ENCODE measurements around the gene CCDC188. TPM values are rescaled to one million over a fixed set of nuclear protein-coding genes. Genes with fewer than 3 reads are reported as not detected.

Gene CCDC188
- total RNA-seq, 2 donors from 2014 or later, result not detected

DNA sequence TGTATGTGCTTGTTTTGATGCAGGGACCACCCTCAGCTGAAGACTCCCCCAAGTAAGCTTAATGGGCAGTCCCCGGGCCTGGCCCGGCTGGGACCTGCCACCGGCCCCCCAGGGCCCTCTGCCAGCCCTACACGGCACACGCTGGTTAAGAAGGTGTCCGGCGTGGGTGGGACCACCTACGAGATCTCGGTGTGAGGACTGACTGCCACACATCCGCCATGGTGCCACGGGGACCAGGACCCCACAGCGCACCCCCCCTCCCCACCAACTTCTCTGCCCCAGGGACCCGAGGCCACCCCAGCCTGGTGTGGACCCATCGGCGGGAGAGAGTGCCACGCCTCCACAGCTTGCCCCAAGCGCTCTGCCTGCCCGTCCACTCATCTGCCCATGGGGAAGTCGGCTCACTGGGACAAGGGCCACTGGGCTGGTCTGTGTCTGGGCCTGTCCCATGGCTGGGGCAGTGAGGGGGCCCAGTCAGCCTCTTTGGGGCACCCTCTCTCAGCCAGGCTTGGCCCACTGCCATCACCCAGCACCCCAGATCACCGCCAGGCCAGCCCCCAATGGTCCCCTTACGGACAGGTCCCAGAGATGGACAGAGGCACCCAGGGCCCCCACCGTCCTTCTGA, 5.5 kb downstream of the CCDC188 start:
- ATAC-seq (ENCODE audit: insufficient number of reproducible peaks, low FRiP score, low read depth), result no peak

DNA sequence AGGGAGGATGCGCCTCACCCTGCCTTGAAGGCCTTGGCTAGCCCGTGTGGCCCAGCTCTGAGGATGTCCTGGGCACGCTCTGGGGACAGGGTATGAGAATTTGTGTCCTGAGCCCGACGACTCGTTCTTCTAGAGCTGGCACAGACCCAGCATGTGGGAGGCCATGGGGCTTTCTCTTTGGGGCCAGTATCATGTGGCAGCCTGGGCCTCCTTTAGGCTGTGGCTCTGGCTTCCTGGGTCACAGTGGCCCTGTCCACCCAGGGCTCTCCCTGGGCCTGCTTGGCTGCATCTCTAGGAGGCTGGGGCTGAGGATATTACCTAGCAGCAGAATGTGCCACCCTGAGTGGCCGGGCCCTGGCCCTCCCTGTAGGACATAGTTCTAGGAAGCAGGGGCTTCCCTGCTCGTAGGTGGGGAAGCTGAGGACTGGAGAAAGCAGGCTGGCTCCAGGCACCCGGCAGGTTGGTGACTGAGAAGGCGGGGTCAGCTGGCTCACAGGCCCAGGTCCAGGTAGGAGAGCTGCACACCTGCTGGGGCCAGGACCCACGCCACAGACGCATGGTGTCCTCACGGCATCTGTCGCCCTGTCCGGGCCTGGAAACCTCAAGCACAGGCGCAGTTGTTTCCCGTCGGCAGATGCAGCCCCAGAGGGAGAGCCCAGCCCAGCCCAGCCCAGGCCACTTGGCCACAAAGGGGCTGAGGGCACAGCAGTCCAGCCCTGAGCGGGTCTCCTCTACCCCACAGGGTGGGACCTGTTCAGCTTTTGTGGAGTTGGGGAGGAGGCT, 6.8 kb downstream of the CCDC188 start:
- no peak for ATAC-seq (ENCODE audit: insufficient number of reproducible peaks, low FRiP score, low read depth)
- Histone ChIP-seq H3K27me3 (replicated peaks; ENCODE audit: insufficient read depth) (no peaks in the 10 kb centered on the region), H3K36me3 (peaks cover 4% of the 10 kb centered on the region), H3K27ac (no peak overlapping the region), H3K4me3 (no peak overlapping the region), H3K4me1 (ENCODE audit: control insufficient read depth in 1 of 2, low read depth in 2 of 2) (peaks cover 0 to 4% of the 10 kb centered on the region in 2 donors), H3K9me3 (no peaks in the 10 kb centered on the region)
- no peak for DNase-seq (ENCODE audit: low spot score)
- TF ChIP-seq, protein P1, sequence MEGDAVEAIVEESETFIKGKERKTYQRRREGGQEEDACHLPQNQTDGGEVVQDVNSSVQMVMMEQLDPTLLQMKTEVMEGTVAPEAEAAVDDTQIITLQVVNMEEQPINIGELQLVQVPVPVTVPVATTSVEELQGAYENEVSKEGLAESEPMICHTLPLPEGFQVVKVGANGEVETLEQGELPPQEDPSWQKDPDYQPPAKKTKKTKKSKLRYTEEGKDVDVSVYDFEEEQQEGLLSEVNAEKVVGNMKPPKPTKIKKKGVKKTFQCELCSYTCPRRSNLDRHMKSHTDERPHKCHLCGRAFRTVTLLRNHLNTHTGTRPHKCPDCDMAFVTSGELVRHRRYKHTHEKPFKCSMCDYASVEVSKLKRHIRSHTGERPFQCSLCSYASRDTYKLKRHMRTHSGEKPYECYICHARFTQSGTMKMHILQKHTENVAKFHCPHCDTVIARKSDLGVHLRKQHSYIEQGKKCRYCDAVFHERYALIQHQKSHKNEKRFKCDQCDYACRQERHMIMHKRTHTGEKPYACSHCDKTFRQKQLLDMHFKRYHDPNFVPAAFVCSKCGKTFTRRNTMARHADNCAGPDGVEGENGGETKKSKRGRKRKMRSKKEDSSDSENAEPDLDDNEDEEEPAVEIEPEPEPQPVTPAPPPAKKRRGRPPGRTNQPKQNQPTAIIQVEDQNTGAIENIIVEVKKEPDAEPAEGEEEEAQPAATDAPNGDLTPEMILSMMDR (IDR thresholded peaks at IDR 0.05), result no peak

More for the DNA sequence above, 5.5 kb downstream of the CCDC188 start:
- Histone ChIP-seq H3K4me1 (ENCODE audit: control insufficient read depth in 1 of 2, low read depth in 2 of 2) (peaks cover 0 to 4% of the 10 kb centered on the region in 2 donors), H3K27ac (no peak overlapping the region), H3K4me3 (no peak overlapping the region), H3K36me3 (no peaks in the 10 kb centered on the region), H3K27me3 (replicated peaks; ENCODE audit: insufficient read depth) (no peaks in the 10 kb centered on the region), H3K9me3 (no peaks in the 10 kb centered on the region)
- TF ChIP-seq, protein P1 (IDR thresholded peaks at IDR 0.05), result no peak
- DNase-seq (ENCODE audit: low spot score), result no peak

DNA sequence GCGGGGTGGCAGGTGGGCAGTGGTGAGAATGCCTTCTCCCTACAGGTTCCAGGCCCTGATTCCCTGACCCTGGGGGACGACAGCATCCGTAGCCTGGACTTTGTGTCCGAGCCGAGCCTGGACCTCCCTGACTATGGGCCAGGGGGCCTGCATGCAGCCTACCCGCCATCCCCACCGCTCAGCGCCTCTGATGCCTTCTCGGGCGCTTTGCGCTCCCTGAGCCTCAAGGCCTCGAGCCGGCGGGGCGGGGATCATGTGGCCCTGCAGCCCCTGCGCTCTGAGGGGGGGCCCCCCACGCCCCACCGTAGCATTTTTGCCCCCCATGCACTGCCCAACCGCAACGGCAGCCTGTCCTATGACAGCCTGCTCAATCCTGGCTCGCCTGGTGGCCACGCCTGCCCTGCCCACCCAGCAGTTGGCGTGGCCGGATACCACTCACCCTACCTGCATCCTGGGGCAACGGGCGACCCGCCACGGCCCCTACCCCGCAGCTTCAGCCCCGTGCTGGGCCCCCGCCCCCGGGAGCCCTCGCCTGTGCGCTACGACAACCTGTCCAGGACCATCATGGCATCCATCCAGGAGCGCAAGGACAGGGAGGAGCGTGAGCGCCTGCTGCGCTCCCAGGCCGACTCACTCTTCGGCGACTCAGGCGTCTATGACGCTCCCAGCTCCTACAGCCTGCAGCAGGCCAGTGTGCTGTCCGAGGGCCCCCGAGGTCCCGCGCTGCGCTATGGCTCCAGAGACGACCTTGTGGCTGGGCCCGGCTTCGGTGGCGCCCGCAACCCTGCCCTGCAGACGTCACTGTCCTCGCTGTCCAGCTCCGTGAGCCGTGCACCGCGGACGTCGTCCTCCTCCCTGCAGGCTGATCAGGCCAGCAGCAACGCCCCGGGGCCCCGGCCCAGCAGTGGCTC, 7.9 kb downstream of the CCDC188 start:
- H3K36me3 ChIP-seq, result peaks cover 4% of the 10 kb centered on the region
- TF ChIP-seq, protein P1 (IDR thresholded peaks at IDR 0.05), result no peak
- H3K4me1 ChIP-seq (ENCODE audit: control insufficient read depth in 1 of 2, low read depth in 2 of 2), result peaks cover 3 to 10% of the 10 kb centered on the region in 2 donors
- H3K27ac ChIP-seq, result no peak overlapping the region
- ATAC-seq (ENCODE audit: insufficient number of reproducible peaks, low FRiP score, low read depth), result no peak
- no peaks in the 10 kb centered on the region for H3K27me3 ChIP-seq (replicated peaks; ENCODE audit: insufficient read depth)
- H3K9me3 ChIP-seq, result no peaks in the 10 kb centered on the region
- no peak overlapping the region for H3K4me3 ChIP-seq
- no peak for DNase-seq (ENCODE audit: low spot score)

DNA sequence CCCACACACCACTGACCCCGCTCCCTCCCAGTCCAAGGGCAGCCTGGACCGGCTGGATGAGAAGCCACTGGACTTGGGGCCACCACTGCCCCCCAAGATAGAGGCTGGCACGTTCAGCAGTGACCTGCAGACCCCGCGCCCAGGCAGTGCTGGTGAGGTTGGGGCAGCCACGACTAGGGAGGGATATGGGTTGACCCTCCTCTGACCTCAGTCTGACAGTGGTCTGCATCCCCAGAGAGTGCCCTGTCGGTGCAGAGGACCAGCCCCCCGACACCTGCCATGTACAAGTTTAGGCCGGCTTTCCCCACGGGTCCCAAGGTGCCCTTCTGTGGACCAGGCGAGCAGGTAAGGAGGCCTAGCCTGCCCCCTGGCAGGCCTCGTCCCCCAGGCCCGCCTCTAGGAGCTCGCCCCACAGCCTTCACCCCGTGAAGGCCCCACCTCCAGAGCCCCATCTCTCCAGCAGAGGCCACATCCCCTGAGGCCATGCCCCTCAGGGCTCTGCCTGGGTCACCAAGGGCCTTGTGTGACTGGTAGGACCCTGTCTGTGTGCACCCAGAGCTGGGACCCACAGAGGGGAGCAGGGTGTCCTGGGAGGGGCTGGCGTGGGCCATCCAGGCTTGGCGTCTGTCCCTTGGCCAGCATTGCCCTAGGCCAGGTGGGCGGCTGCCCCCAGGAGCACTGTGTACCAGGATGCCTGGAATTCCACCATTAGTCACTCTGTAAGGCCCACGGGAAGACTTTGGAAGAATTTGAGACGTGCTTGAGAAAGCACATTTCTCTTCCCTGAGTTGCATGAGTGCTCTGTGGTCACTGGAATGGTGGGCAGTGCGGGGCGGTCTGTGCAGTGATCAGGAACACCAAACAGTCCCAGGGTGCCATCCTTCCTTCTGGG, 9.4 kb downstream of the CCDC188 start:
- TF ChIP-seq, protein P1 (IDR thresholded peaks at IDR 0.05), result no peak

More for the DNA sequence above, 9.4 kb downstream of the CCDC188 start:
- DNase-seq (ENCODE audit: low spot score) (no peak), ATAC-seq (ENCODE audit: insufficient number of reproducible peaks, low FRiP score, low read depth) (no peak)
- peaks cover 4% of the 10 kb centered on the region for H3K36me3 ChIP-seq
- no peaks in the 10 kb centered on the region for H3K9me3 ChIP-seq
- H3K27ac ChIP-seq, result no peak overlapping the region
- no peaks in the 10 kb centered on the region for H3K27me3 ChIP-seq (replicated peaks; ENCODE audit: insufficient read depth)
- no peak overlapping the region for H3K4me3 ChIP-seq
- H3K4me1 ChIP-seq (ENCODE audit: control insufficient read depth in 1 of 2, low read depth in 2 of 2), result peaks cover 15 to 26% of the 10 kb centered on the region in 2 donors

Measured in thoracic aorta (tissue), 2 donors.